Thoracic aorta (tissue), 2 donors: ENCODE measurements around the gene HGD. TPM values are rescaled to one million over a fixed set of nuclear protein-coding genes. Genes with fewer than 3 reads are reported as not detected.

ENCODE experiments used
- ATAC-seq: fragments of 150-250 bp; one replicate; pipeline ENCODE4 v1.8.0; 2017; ENCODE audit warnings: low read depth; ENCODE audit not compliant: insufficient number of reproducible peaks, low FRiP score
- DNase-seq: peaks from one replicate; pipeline ENCODE4 v3.0.0-alpha.2; 2020; ENCODE audit warnings: low spot score
- H3K27ac ChIP-seq, 2 donors: fragments of 200-600 bp; sonication (generic); 1 replicate in 1 of 2; 2 replicates in 1 of 2; pipeline ENCODE4 v1.5.1; 2016; ENCODE audit warnings: mild to moderate bottlenecking in 2 of 2, moderate library complexity in 2 of 2
- H3K27me3 ChIP-seq: fragments of 200-600 bp; sonication (generic); replicated peaks from 2 replicates; pipeline ENCODE4 v1.6.0; 2016; ENCODE audit warnings: mild to moderate bottlenecking; ENCODE audit not compliant: insufficient read depth
- H3K36me3 ChIP-seq: fragments of 200-600 bp; sonication (generic); one replicate; pipeline ENCODE4 v1.5.1; 2016
- H3K4me1 ChIP-seq, 2 donors: fragments of 200-600 bp; sonication (generic); 1 replicate in 1 of 2; 2 replicates in 1 of 2; pipeline versions ENCODE4 v1.5.1 to v1.6.0; 2016; ENCODE audit warnings: low read depth in 2 of 2, mild to moderate bottlenecking in 1 of 2; ENCODE audit not compliant: control insufficient read depth in 1 of 2
- H3K4me3 ChIP-seq: fragments of 200-600 bp; sonication (generic); 2 replicates; pipeline ENCODE4 v1.5.1; 2016; ENCODE audit warnings: mild to moderate bottlenecking
- H3K9me3 ChIP-seq: fragments of 200-600 bp; sonication (generic); 2 replicates; pipeline ENCODE4 v1.5.1; 2016
- total RNA-seq, 2 donors: library from RNA; depleted of rRNA; stranded (reverse); fragments of >200 nt; gene quantifications; one replicate each; pipeline versions ENCODE4 v1.1.0 to v1.2.3, GENCODE V29; 2016
- TF ChIP-seq, protein P1 (sequence below): fragments of 200-600 bp; sonication (generic); IDR thresholded peaks from one replicate; pipeline ENCODE4 v1.5.1; 2019; ENCODE audit warnings: antibody characterized with exemption

Gene HGD
- total RNA-seq, 2 donors from 2014 or later: 0.14 TPM; not detected in 1

GRCh38 chr3:120652281-120652680 is 29.8 kb downstream of the HGD start:
- no peaks in the 10 kb centered on the region for H3K27me3 ChIP-seq
- H3K4me3 ChIP-seq: no peak overlapping the region
- no peaks in the 10 kb centered on the region for H3K9me3 ChIP-seq
- no peak for ATAC-seq
- DNase-seq: no peak
- TF ChIP-seq, protein P1, sequence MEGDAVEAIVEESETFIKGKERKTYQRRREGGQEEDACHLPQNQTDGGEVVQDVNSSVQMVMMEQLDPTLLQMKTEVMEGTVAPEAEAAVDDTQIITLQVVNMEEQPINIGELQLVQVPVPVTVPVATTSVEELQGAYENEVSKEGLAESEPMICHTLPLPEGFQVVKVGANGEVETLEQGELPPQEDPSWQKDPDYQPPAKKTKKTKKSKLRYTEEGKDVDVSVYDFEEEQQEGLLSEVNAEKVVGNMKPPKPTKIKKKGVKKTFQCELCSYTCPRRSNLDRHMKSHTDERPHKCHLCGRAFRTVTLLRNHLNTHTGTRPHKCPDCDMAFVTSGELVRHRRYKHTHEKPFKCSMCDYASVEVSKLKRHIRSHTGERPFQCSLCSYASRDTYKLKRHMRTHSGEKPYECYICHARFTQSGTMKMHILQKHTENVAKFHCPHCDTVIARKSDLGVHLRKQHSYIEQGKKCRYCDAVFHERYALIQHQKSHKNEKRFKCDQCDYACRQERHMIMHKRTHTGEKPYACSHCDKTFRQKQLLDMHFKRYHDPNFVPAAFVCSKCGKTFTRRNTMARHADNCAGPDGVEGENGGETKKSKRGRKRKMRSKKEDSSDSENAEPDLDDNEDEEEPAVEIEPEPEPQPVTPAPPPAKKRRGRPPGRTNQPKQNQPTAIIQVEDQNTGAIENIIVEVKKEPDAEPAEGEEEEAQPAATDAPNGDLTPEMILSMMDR: no peak
- no peaks in the 10 kb centered on the region for H3K36me3 ChIP-seq
- H3K4me1 ChIP-seq: peaks cover 0 to 12% of the 10 kb centered on the region in 2 donors
- H3K27ac ChIP-seq: no peak overlapping the region

- no peak for DNase-seq
- TF ChIP-seq, protein P1: no peak
Observed at GRCh38 chr3:120650311-120650710, 31.7 kb downstream of the HGD start.

DNA sequence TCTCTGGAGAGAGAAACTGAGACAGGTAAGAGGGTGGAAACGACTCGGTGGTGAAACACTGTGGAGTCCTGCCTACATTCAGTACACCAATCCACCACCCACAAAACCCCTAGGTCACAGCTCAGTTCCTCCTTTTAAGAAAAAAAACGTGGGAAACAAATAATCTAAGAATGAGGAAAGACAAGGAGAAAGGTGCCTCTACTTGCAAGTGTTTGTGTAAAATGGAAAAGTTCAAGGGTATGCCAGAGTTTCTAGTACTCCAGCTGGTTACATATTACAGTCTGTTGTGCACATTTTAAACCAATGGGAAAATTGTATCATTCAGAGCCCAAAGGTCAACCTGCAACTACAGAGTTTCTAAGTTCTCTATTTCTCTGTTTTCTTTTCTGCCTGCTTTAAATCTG is 32.2 kb downstream of the HGD start:
- H3K4me1 ChIP-seq: peaks cover 0 to 12% of the 10 kb centered on the region in 2 donors
- ATAC-seq (no peak), DNase-seq (no peak)
- no peaks in the 10 kb centered on the region for H3K27me3 ChIP-seq
- TF ChIP-seq, protein P1: no peak
- no peak overlapping the region for H3K4me3 ChIP-seq
- H3K27ac ChIP-seq: no peak overlapping the region
- H3K36me3 ChIP-seq: no peaks in the 10 kb centered on the region
- no peaks in the 10 kb centered on the region for H3K9me3 ChIP-seq

More at GRCh38 chr3:120650311-120650710, 31.7 kb downstream of the HGD start:
- Histone ChIP-seq H3K36me3 (no peaks in the 10 kb centered on the region), H3K27ac (no peak overlapping the region), H3K27me3 (no peaks in the 10 kb centered on the region), H3K4me3 (no peak overlapping the region), H3K9me3 (no peaks in the 10 kb centered on the region), H3K4me1 (peaks cover 0 to 12% of the 10 kb centered on the region in 2 donors)
- ATAC-seq: no peak

DNA sequence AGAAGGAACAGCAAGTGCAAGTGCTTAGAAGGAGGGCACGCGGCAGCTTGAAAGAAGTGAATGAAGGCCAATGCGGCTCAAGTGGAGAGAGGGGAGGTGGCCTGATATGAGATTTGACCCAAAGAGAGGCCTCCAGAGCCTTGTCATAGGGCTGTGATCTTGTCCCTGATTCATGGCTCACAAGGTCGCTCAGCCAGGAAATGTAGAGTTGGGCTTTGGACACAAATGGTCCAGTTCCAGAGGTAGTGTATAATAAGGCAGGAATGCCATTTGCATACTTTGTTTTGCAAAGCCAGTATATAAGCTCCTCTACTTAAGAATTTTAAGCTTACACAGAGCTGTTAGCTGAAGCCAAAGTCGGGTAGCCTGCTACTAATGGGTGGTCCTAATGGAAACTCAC is 33.7 kb downstream of the HGD start:
- TF ChIP-seq, protein P1: no peak
- Histone ChIP-seq H3K27me3 (no peaks in the 10 kb centered on the region), H3K9me3 (no peaks in the 10 kb centered on the region), H3K27ac (no peak overlapping the region), H3K4me3 (no peak overlapping the region), H3K4me1 (peaks cover 0 to 12% of the 10 kb centered on the region in 2 donors), H3K36me3 (no peaks in the 10 kb centered on the region)
- ATAC-seq (no peak), DNase-seq (no peak)

DNA sequence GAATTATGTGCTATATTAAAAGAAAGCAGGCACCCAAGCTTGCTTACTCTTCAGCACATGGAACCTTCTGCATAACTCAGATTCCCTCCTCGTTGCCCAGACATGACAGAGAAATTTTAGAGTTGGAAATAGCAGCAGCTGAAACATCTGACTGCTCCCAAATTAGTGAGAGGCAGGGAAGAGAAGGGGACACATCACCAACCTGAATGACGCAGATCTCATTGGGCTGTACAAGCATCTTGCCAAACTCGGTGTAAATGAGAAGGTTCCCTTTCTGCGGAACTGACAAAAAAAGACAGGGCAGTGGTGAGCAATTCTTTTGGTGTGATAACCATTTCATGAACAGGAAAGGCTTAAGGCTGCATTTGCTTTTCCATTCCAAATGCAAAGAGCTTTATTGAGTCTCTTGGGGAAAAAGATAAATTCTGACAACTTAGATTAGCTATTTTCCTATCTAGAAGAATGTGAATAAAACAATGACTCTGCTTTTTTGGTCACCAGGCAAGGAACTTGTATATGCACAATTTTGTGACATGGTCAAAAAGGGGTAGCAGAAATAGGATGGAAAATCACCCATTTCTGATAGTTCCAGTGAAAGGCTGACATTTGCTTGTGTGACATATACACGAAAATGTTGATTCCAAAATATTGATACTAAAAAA is 35.1 kb downstream of the HGD start:
- Histone ChIP-seq H3K27me3 (no peaks in the 10 kb centered on the region), H3K36me3 (no peaks in the 10 kb centered on the region), H3K27ac (no peak overlapping the region), H3K9me3 (no peaks in the 10 kb centered on the region), H3K4me1 (no peaks in the 10 kb centered on the region), H3K4me3 (no peak overlapping the region)
- TF ChIP-seq, protein P1: no peak
- DNase-seq (no peak), ATAC-seq (no peak)
